ENCODE measurements around the gene HDAC2.
"Not testable (repeated sequence)": the region's sequence is repeated elsewhere in the genome, so short reads cannot be mapped to it uniquely, and the experiment has no call there.

The HDAC2 gene

GRCh38 chr6:113969888-113970804 is 802 bp downstream of the HDAC2 start:
- DNase-seq: peak; percentile 29 to 34

DNA sequence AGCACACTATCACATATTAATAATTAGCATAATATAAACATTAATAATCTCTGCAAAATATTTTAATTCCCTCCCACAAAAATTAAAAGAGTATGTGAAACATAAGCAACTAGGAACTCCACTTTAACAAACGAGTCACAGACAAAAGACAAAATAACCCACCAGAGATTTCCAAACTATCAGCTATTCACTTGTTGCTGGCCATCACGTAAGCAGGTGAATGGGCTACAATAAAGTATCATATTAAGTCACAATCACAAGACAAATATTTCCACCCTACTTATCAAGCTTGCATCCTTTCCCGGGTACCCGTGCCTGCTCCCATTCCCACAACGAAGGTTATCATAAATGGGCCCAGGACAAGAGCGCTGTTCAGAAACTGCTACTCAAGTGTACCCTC is 2.5 kb downstream of the HDAC2 start:
- DNase-seq: no peak

DNA sequence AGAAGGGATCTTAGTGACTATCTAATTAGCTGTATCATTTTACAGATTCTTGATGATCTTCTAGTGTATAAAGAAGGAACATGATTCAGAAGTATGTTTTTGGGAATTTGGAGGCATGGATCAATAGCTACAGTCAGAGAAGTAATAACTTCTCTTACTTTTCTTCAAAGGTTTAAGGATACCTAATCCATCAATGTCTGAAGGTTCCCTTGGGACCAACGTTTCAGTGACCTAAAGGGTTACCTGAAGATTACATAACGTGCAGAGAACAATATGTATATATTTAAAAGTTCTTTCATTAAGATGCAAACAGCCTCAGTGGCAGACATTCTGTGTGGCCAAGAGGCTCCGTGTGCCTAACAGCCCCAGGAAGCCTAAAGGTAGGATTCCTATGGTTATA is 3.2 kb downstream of the HDAC2 start:
- DNase-seq: no peak

GRCh38 chr6:113960795-113961194 is 10.2 kb downstream of the HDAC2 start:
- DNase-seq: no peak

DNA sequence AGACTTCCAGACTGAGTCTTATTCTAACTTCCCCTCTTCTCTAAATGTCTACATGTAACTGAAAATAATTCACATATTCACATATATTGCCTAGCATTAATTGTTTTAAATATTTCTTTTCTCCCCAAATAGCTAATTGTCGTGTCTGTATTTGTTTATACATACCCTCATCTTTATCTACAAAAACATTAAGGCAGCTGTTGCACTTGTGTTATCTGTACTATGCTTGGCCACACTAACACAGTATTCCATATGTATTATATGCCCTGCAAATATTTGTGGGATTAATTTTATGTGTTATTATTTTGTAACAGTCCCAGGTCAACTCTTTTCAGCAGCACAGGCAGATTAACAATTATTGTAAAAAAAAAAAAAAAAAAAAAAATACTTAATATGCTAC is 11.7 kb downstream of the HDAC2 start:
- no peak for DNase-seq

DNA sequence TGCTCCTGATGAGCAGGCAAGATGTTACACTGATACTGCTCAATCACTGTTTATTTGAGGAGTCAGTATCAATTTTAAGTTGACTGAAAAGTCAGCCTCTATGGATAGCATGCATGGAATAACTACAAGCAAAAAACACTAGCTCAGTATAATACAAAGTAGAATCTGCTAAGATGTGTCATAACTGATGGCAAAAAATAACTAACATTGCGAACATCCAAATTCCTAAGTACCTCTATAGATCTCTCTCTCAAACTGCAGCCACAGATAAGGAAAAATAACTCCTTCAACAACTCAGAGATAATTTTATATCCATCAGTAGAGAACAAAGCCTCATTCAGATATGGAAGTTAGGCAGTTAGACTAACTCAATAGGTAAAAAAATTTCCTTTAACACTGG is 16.3 kb downstream of the HDAC2 start:
- DNase-seq: no peak

DNA sequence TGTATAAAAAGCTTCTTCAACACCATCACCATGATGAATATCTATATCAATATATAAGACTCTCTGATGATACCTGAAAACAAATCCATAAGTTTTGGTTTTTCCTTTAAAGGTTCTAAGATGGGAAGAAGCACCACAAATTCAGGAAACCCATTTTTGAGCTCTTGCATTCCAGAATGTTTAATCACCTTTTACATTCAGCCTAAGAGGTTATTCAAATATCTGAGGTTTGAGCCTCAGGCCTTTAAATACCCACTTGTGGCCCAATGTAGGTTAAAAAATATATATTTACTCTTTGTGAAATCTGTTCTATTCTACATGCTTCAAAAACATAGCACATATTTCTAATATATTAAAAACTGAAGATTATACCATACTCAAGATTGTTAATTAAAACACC is 17.6 kb downstream of the HDAC2 start:
- no peak for DNase-seq

DNA sequence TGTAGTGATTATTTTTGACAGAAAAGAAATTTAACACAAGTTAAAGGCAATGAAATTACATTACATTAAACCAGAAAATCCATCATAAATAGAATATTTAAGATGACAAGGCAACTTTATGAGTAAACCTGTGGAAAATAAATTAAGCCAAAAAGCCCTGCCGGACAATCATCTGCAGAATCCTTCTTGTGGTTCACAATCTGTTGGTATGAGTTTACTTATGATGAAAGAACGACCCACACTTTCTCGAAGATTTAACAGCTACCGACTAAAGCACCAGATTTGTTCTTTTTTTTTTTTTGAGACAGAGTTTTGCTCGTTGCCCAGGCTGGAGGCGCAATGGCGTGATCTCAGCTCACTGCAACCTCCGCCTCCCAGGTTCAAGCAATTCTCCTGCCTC is 21.4 kb downstream of the HDAC2 start:
- DNase-seq: no peak

DNA sequence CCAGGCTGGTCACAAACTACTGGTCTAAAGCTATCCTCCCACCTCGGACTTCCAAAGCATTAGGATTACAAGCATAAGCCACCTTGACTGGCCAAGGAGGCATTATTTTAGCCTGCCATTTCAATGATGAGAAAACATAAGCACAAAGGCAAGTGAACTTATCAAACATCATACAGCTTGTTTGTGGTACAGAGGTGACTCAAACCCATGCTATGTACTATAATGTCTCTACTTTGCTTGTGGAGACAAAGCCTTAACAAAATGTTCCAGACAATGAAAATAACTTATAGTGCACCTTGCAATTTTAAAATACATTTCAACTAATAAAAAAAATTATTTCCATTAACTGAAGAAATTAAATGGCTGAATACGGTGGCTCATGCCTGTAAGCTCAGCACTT is 26.2 kb downstream of the HDAC2 start:
- DNase-seq: no peak

GRCh38 chr6:113939825-113940224 is 31.1 kb downstream of the HDAC2 start:
- no peak for DNase-seq

GRCh38 chr6:113936093-113936934 is 34.6 kb downstream of the HDAC2 start:
- DNase-seq: peak in 1 of 2 donors; percentile 6

GRCh38 chr6:113934101-113934500 is 36.8 kb downstream of the HDAC2 start:
- no peak for DNase-seq

DNA sequence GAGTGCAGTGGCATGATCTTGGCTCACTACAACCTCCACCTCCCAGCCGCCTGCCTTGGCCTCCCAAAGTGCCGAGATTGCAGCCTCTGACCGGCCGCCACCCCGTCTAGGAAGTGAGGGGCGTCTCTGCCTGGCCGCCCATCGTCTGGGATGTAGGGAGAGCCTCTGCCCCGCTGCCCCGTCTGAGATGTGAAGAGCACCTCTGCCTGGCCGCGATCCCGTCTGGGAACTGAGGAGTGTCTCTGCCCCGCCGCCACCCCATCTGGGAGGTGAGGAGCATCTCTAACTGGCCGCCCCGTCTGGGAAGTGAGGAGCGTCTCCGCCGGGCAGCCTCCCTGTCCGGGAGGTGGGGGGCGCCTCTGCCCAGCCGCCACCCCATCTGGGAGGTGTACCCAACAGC is 39.0 kb downstream of the HDAC2 start:
- not testable (repeated sequence) for DNase-seq

DNA sequence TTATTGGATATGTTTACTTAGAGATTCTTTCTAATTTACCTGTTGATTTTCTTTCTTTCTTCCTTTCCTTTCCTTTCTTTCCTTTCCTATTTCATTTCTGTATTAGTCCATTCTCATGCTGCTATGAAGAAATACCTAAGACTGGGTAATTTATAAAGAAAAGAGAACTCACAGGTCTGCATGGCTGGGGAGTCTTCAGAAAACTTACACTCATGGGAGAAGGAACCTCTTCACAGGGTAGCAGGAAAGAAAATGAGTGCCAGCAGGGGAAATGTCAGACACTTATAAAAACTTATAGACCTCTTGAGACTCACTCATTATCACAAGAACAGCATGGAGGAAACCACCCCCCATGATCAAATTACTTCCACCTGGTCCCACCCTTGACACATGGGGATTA is 40.8 kb downstream of the HDAC2 start:
- no peak for DNase-seq

GRCh38 chr6:113927001-113927400 is 43.9 kb downstream of the HDAC2 start:
- DNase-seq: no peak

DNA sequence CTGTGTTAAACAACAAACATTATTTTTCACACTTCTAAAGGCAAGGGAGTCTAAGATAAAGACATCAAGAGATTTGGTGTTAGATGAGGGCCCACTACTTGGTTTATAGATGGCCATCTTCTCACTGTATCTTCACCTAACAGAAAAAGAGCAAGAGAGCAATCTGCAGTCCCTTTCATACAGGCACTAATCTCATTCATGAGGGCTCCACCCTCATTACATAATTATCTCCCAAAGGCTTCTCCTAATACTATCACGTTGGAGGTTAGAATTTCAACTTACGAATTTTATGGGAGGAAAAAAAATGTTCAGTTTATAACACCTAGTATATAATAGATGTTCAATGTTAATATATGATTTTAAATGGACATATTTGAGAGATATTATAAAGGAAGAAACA is 45.6 kb downstream of the HDAC2 start:
- no peak for DNase-seq

DNA sequence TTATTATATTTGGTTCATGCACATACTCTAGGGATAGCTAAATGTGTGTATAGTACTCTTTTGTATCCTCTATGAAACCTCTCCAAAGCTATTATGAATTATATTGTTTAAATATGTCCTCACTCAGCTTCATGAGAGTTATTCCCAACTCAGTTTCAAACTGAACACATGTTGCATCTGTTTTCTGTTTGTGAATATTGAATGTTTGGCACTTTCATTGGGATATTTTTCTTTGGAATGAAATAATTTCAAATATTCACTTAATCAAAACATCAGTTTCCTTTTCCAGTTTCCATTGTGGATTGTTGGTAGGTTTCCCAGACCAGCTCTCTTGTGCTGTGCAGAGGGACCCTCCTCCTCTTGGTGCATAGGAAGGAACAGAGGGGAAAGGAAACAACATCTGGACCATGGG is 46.6 kb downstream of the HDAC2 start:
- no peak for DNase-seq

DNA sequence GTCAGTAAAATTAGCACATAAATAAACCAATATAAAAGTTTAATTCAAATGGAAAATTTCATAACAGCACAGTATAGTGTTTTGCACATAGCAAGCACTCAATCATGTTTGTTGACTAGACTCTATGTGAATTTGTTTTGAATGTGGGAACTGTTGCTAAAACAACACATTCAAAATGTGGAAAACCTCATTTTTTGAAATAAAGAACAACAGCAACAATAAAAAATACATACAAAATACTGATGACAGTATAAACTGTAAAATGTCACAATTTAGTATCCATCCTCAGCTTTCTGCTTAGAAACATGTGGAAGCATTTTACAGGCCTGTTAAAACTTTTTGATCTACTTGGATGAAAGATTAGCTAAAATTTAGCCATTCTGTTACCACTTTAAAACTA is 47.4 kb downstream of the HDAC2 start:
- DNase-seq: no peak

- DNase-seq: no peak
These were observed 49.5 kb downstream of the HDAC2 start for GRCh38 chr6:113921299-113921904.

DNA sequence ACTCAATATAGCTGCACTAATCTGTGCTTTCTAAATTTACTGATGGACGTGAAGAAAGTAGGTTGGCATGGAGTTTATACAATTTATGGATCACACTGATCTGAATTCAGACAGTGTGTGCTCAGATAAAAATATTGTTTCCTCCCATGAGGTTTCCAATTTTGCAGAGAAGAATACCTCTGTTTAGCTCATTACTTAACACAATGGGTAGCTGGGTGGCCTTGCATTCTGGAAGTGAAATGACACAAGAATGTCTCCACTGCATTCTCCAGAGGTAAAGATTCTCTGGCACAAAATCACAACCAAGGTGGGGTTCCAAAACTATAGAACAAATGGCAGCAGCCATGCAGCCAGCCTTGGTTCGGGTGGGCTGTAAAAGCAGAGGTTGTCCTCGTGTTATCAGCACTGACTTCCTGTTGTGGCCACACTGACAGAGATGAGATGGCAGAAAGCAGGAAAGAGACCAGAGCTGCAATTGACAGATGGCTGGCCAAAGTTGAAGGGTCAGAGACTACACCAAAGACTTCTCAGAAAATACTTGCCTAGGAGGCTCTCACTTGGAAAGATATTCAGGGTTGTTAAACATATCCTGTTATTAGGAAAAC is 50.2 kb downstream of the HDAC2 start:
- DNase-seq: no peak

DNA sequence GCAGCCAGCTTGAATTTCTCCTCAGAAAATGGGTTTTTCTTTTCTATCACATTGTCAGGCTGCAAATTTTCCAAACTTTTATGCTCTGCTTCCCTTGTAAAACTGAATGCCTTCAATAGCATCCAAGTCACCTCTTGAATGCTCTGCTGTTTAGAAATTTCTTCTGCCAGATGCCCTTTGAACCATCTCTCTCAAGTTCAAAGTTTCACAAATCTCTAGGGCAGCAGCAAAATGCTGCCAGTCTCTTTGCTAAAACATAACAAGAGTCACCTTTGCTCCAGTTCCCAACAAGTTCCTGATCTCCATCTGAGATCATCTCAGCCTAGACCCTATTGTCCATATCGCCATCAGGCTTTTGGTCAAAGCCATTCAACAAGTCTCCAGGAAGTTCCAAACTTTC is 60.7 kb downstream of the HDAC2 start:
- DNase-seq: not testable (repeated sequence)

- peak in 1 of 2 donors; percentile 7 for DNase-seq
These were observed 61.6 kb downstream of the HDAC2 start for GRCh38 chr6:113909224-113909856.

DNA sequence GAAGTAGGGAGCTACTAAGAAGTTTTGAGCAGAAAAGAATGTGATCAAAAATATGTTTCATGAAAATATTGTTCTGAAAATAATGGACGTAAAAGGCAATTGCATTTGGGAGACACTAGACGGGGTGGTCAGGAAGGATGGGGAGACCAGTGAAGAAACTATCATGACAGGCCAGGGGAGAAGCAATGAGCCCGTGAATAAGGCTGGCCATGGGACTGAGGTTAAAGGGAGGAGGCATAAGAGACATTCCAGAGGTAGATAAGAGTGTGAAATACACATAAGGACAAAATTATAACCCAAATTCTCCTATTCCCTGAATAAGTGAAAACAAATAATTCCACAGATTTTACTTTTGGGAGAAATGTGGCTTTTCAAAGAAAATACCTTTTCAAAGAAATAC is 62.1 kb downstream of the HDAC2 start:
- DNase-seq: no peak
